Measurements from ENCODE around the gene MSI2. TPM values are rescaled to one million over a fixed set of nuclear protein-coding genes. Genes with fewer than 3 reads are reported as not detected.
"Not testable (repeated sequence)": the region's sequence is repeated elsewhere in the genome, so short reads cannot be mapped to it uniquely, and the experiment has no call there.

Gene MSI2
- total RNA-seq, 2 experiments from 2014 or later: 113 to 114 TPM

- DNase-seq (no peak), ATAC-seq (ENCODE audit: low read depth) (no peak)
- Mint-ChIP-seq H3K27ac (peak overlapping the region; percentile 23), H3K27me3 (no peaks in the 10 kb centered on the region), H3K4me3 (no peak overlapping the region), H3K4me1 (peaks cover 37% of the 10 kb centered on the region), H3K36me3 (peaks cover 20% of the 10 kb centered on the region), H3K9me3 (no peaks in the 10 kb centered on the region)
- POLR2A ChIA-PET: no interaction called here
Observed at GRCh38 chr17:57292091-57292490, 35.8 kb downstream of the MSI2 start.

DNA sequence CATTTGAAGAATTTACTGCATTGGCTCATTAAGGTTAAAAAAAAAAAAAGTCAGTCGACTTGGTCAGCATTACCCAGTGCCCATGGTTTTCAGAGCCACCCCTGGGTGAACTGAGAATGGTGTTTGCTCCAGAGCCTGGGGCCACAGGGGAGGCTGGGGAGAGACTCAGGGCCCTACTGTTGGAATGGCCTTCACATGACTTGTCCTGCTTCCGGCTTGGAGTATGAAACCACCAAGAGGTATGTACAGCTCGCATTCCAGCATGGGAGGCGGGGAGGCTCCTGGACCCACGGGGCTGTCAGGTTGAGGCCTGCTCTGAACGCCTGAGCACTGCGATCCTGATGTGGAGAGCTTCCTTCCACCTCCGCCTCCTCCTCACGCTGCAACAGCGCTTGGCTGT lies 36.8 kb downstream of the MSI2 start:
- Mint-ChIP-seq H3K27me3 (no peaks in the 10 kb centered on the region), H3K4me1 (peaks cover 28% of the 10 kb centered on the region), H3K9me3 (peaks cover 3% of the 10 kb centered on the region), H3K4me3 (no peak overlapping the region), H3K27ac (no peak overlapping the region), H3K36me3 (peaks cover 21% of the 10 kb centered on the region)
- ATAC-seq (ENCODE audit: low read depth): no peak
- POLR2A ChIA-PET: no interaction called here
- no peak for DNase-seq

GRCh38 chr17:57294101-57294500 lies 37.8 kb downstream of the MSI2 start:
- H3K4me1 Mint-ChIP-seq: peaks cover 23% of the 10 kb centered on the region
- H3K4me3 Mint-ChIP-seq: no peak overlapping the region
- DNase-seq (no peak), ATAC-seq (ENCODE audit: low read depth) (no peak)
- H3K36me3 Mint-ChIP-seq: peaks cover 32% of the 10 kb centered on the region
- POLR2A ChIA-PET: no interaction called here
- no peak overlapping the region for H3K27ac Mint-ChIP-seq
- H3K27me3 Mint-ChIP-seq: no peaks in the 10 kb centered on the region
- peaks cover 9% of the 10 kb centered on the region for H3K9me3 Mint-ChIP-seq

DNA sequence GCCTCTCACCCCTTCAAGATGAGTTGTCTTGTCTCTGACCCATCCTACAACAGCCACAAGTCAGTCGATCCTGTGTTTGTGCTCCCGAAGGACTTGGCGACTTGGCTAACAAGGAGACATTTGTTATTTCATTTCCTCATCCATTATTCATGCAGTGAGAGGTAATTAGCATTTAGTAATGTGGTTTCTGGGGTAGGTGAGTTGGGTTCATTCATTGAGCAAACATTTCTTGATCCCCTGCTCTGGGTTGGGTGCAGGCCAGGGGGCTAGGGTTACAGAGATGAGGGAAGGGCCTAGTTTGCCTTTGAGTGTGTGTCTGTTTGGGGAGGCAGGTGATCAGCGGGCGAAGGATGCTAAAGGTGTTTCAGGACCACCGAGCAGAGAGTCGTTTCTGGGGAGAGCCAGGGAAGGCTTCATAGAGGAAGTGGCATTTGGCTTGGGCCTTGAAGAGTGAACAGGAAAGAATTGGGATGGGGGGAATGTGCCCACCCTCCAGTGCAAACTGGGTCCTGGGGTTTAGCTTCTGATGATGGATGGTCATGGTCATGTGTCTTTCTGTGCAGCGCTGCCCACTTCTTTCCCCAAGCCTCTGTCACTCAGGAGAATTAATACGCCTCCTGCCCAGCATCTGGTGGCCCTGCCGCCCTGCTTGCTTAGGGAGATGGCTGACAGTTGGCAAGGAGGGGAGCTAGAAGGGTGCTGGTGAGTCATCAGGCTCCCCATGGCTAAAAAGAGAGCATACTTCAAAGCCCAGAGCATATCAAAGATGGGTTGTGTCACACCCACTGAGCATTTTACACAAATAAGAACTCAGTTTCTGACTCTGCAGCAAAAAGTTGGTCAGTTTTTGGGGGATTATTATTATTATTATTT lies 38.5 kb downstream of the MSI2 start:
- Mint-ChIP-seq H3K36me3 (peaks cover 37% of the 10 kb centered on the region), H3K4me3 (peak overlapping the region; percentile 17), H3K9me3 (peaks cover 11% of the 10 kb centered on the region), H3K4me1 (peaks cover 21% of the 10 kb centered on the region), H3K27ac (peak overlapping the region; percentile 55), H3K27me3 (no peaks in the 10 kb centered on the region)
- ATAC-seq (ENCODE audit: low read depth) (peak; percentile 98), DNase-seq (no peak)
- POLR2A ChIA-PET: no interaction called here

GRCh38 chr17:57295526-57296023 lies 39.3 kb downstream of the MSI2 start:
- Mint-ChIP-seq H3K27ac (no peak overlapping the region), H3K27me3 (no peaks in the 10 kb centered on the region), H3K4me1 (peaks cover 21% of the 10 kb centered on the region), H3K9me3 (peaks cover 16% of the 10 kb centered on the region), H3K4me3 (peak overlapping the region; percentile 38), H3K36me3 (peaks cover 43% of the 10 kb centered on the region)
- DNase-seq: no peak
- POLR2A ChIA-PET: no interaction called here
- no peak for ATAC-seq (ENCODE audit: low read depth)

DNA sequence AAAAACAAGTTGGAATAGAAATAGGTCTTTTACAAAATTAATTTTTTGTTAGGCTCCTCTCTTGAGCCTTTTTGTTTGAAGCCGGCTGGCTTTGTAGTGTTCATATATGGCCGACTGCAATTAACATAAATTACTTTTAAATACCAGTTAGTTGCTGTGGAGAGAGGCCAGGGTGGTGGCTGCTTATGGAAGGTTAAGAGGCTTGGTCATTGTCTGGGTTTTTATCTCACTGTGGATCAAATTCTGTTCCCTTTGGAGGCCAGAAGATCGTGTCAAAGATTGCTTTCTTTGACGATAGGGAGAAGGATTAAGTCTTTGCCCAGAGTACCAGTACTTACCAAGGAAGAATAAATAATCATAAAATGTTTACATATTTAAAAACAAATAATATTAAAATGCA lies 39.9 kb downstream of the MSI2 start:
- ATAC-seq (ENCODE audit: low read depth) (no peak), DNase-seq (no peak)
- no peak overlapping the region for H3K4me3 Mint-ChIP-seq
- no peaks in the 10 kb centered on the region for H3K27me3 Mint-ChIP-seq
- H3K9me3 Mint-ChIP-seq: peaks cover 18% of the 10 kb centered on the region
- H3K4me1 Mint-ChIP-seq: peaks cover 21% of the 10 kb centered on the region
- H3K36me3 Mint-ChIP-seq: peaks cover 49% of the 10 kb centered on the region
- H3K27ac Mint-ChIP-seq: no peak overlapping the region
- POLR2A ChIA-PET: no interaction called here

- Mint-ChIP-seq H3K4me1 (peaks cover 37% of the 10 kb centered on the region), H3K4me3 (no peak overlapping the region), H3K36me3 (peaks cover 64% of the 10 kb centered on the region), H3K9me3 (peaks cover 20% of the 10 kb centered on the region), H3K27ac (no peak overlapping the region), H3K27me3 (no peaks in the 10 kb centered on the region)
- DNase-seq (no peak), ATAC-seq (ENCODE audit: low read depth) (no peak)
- POLR2A ChIA-PET: no interaction called here
Observed at GRCh38 chr17:57299176-57299575, 42.9 kb downstream of the MSI2 start.

- POLR2A ChIA-PET; H3K27ac Mint-ChIP-seq; H3K27me3 Mint-ChIP-seq; DNase-seq; H3K4me3 Mint-ChIP-seq; ATAC-seq (ENCODE audit: low read depth): not testable (repeated sequence)
- H3K9me3 Mint-ChIP-seq: peaks cover 20% of the 10 kb centered on the region
- peaks cover 57% of the 10 kb centered on the region for H3K36me3 Mint-ChIP-seq
- peaks cover 23% of the 10 kb centered on the region for H3K4me1 Mint-ChIP-seq
Observed at GRCh38 chr17:57300592-57300991, 44.3 kb downstream of the MSI2 start.

DNA sequence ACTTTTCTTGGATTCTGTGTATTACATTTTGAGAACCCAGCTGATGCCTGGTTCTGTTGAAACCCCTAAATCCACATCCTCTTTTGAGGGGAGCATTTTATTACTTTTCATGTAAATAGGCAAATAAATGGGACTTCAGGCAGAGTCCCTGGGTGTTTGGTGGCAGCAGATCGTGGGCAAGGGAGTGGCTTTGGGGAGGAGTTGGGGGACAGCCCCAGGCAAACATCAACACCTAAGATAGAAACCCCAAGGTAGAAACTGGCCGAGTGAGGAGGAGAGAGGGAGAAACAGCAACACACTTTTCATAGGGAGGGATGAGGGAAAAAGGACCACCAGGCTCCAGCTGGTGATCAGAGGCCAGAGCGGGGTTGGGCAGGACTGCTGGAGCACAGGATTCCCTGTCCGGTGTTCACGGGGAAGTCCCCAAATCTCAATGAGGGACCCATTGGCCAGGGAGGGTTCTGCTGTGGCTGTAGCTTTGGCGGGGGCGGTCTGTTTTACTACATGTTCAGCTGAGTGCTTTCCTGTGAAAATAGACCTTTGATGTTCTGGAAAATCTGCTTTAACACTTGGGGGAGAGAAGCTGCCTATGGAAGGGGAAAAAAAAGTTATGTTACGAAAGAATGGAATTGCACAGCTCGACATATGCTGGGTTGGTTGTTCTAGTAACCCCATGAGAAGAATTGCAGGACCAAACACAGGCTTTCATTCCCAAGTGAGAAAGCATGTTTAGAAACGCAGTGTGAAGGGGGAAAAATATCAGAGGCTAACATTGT lies 46.6 kb downstream of the MSI2 start:
- POLR2A ChIA-PET: no interaction called here
- Mint-ChIP-seq H3K4me3 (peak overlapping the region; percentile 48), H3K9me3 (peaks cover 19% of the 10 kb centered on the region), H3K27me3 (no peaks in the 10 kb centered on the region), H3K27ac (peak overlapping the region; percentile 47), H3K4me1 (peaks cover 22% of the 10 kb centered on the region), H3K36me3 (peaks cover 52% of the 10 kb centered on the region)
- no peak for DNase-seq
- no peak for ATAC-seq (ENCODE audit: low read depth)

GRCh38 chr17:57305144-57305728 lies 48.9 kb downstream of the MSI2 start:
- POLR2A ChIA-PET: no interaction called here
- Mint-ChIP-seq H3K27ac (no peak overlapping the region), H3K4me3 (no peak overlapping the region), H3K9me3 (peaks cover 6% of the 10 kb centered on the region), H3K36me3 (peaks cover 41% of the 10 kb centered on the region), H3K4me1 (peaks cover 25% of the 10 kb centered on the region), H3K27me3 (no peaks in the 10 kb centered on the region)
- DNase-seq: no peak
- ATAC-seq (ENCODE audit: low read depth): no peak

GRCh38 chr17:57305908-57306504 lies 49.7 kb downstream of the MSI2 start:
- H3K9me3 Mint-ChIP-seq: peaks cover 1% of the 10 kb centered on the region
- H3K4me3 Mint-ChIP-seq: no peak overlapping the region
- no peaks in the 10 kb centered on the region for H3K27me3 Mint-ChIP-seq
- no peak for ATAC-seq (ENCODE audit: low read depth)
- peaks cover 29% of the 10 kb centered on the region for H3K4me1 Mint-ChIP-seq
- H3K36me3 Mint-ChIP-seq: peaks cover 36% of the 10 kb centered on the region
- no peak overlapping the region for H3K27ac Mint-ChIP-seq
- POLR2A ChIA-PET: no interaction called here
- DNase-seq: no peak

DNA sequence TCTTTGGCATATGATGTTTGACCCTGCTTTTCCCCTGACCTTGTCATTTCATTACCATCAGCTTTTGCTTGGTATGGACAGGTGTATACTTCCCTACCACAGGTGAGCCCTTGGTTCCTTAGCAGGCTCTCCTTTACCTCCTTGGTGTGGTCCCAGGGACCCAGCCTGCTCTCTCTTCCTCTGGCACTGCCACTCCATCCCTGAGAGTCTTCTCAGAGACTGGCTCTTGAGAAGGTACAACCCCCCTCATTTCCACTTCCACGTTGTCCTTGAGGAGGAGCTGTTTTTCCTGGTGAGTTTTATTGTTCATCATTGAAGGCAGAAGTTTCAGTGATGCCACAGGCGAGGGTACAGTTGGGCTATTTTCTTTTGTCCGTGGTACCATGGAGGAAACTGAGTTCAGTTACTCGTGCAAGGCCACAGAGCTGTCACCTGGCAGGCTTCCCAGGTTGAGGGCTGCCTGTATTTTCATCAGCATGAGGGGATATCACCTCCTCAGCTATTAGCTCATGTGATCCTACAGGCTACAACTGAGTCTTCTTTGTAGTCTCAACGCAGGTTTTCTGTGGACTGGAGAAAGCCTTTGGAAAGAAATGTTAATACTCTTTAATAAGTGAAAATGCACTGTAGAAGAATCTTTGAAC lies 52.3 kb downstream of the MSI2 start:
- DNase-seq (no peak), ATAC-seq (ENCODE audit: low read depth) (no peak)
- Mint-ChIP-seq H3K4me1 (peaks cover 12% of the 10 kb centered on the region), H3K27ac (no peak overlapping the region), H3K36me3 (peaks cover 25% of the 10 kb centered on the region), H3K27me3 (no peaks in the 10 kb centered on the region), H3K4me3 (no peak overlapping the region), H3K9me3 (peaks cover 1% of the 10 kb centered on the region)
- POLR2A ChIA-PET: no interaction called here

DNA sequence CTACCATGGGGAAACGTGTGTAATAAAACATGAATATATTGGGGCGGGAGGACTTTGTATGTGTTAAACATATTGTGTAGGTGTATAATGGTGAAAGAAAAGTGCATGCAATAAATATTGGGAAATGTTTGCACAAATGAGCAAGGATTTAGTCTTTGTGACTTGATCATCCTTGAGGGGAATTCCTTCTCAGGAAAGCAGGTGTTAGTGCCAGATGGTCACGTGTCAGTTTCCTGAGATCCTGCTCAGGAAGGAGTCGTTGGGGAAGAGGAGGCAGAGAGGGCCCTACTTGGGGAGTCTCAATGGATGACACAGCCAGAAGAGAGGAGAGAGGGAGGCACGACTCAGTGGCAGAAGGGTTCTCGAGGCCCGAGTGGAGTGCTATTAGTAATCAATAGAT lies 53.2 kb downstream of the MSI2 start:
- H3K4me3 Mint-ChIP-seq: no peak overlapping the region
- H3K9me3 Mint-ChIP-seq: no peaks in the 10 kb centered on the region
- POLR2A ChIA-PET: no interaction called here
- no peaks in the 10 kb centered on the region for H3K27me3 Mint-ChIP-seq
- DNase-seq: no peak
- peaks cover 10% of the 10 kb centered on the region for H3K4me1 Mint-ChIP-seq
- H3K27ac Mint-ChIP-seq: no peak overlapping the region
- no peak for ATAC-seq (ENCODE audit: low read depth)
- H3K36me3 Mint-ChIP-seq: peaks cover 25% of the 10 kb centered on the region
